Prostate gland (tissue), 2 donors: ENCODE measurements around the gene MCM3AP.

ENCODE experiments used
- CTCF ChIP-seq, 4 experiments: fragments of 200-600 bp in 2 of 4; fragments of 450-650 bp in 2 of 4; sonication (generic) in 2 of 4; IDR thresholded peaks; 1 replicate in 3 of 4; 2 replicates in 1 of 4; pipeline ENCODE4 v1.5.1; 2016 to 2019; ENCODE audit warnings: antibody characterized with exemption in 4 of 4, mild to moderate bottlenecking in 2 of 4, moderate library complexity in 2 of 4
- POLR2A ChIP-seq: fragments of 450-650 bp; IDR thresholded peaks from one replicate; pipeline ENCODE4 v1.6.1; 2016; ENCODE audit warnings: antibody characterized with exemption, mild to moderate bottlenecking

- no peak for TF ChIP-seq CTCF (IDR thresholded peaks at IDR 0.05)
- no peak for TF ChIP-seq POLR2A
Measured at GRCh38 chr21:46187814-46188213, 97.6 kb downstream of the MCM3AP start.
